Measurements from ENCODE around the gene TRERF1. TPM values are rescaled to one million over a fixed set of nuclear protein-coding genes. Genes with fewer than 3 reads are reported as not detected.

Gene TRERF1
- total RNA-seq, 1 experiment from 2014 or later, result 13.9 TPM

DNA sequence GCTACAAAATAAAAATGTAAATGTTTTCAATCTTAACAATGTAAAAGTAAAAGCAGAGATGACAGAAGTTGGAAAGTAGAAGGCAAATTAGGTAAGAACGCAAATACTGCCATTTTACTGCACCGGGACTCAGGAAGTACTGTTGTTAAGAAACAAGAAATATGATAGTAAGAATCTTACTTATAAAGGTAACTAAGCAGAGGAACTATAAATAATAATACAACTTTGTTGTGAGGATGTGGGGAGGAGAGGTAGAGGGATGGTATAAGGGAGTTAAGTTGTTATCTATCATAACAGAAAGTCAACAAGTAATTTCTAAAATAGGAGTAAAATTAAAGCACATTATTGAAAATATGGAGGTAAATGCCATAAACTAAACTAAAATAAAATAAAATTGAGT, 129.8 kb downstream of the TRERF1 start:
- H3K9ac ChIP-seq (ENCODE audit: low read length), result no peak overlapping the region
- H3K36me3 ChIP-seq (ENCODE audit: low read depth, low read length), result no peaks in the 10 kb centered on the region
- intact Hi-C loops (cut with micrococcal nuclease), result no loop called here
- TF ChIP-seq EZH2phosphoT487 (IDR thresholded peaks at IDR 0.05; ENCODE audit: borderline replicate concordance, low read length) (no peak), EZH2 (IDR thresholded peaks at IDR 0.05; ENCODE audit: low read length, unreplicated experiment) (no peak)
- TF ChIP-seq, protein P1, sequence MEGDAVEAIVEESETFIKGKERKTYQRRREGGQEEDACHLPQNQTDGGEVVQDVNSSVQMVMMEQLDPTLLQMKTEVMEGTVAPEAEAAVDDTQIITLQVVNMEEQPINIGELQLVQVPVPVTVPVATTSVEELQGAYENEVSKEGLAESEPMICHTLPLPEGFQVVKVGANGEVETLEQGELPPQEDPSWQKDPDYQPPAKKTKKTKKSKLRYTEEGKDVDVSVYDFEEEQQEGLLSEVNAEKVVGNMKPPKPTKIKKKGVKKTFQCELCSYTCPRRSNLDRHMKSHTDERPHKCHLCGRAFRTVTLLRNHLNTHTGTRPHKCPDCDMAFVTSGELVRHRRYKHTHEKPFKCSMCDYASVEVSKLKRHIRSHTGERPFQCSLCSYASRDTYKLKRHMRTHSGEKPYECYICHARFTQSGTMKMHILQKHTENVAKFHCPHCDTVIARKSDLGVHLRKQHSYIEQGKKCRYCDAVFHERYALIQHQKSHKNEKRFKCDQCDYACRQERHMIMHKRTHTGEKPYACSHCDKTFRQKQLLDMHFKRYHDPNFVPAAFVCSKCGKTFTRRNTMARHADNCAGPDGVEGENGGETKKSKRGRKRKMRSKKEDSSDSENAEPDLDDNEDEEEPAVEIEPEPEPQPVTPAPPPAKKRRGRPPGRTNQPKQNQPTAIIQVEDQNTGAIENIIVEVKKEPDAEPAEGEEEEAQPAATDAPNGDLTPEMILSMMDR (conservative IDR thresholded peaks at IDR 0.05; ENCODE audit: low read depth, low read length), result no peak
- ATAC-seq (no peak), DNase-seq (no peak)
- H3K27me3 ChIP-seq (ENCODE audit: low read length), result no peaks in the 10 kb centered on the region
- no peak overlapping the region for H3K4me3 ChIP-seq (ENCODE audit: low read length)
- peaks cover 4% of the 10 kb centered on the region for H3F3A ChIP-seq (ENCODE audit: low read length, unreplicated experiment)
- peaks cover 56% of the 10 kb centered on the region for H3K4me1 ChIP-seq (ENCODE audit: insufficient read depth, low read length)
- no peak overlapping the region for H3K4me2 ChIP-seq (ENCODE audit: low read length)
- peak overlapping the region; percentile 7; the same call in 1 of the 2 replicates for H3K27ac ChIP-seq (ENCODE audit: low read length)
- no TSS peak for BruUV-seq (replicated peaks)
- CTCF ChIA-PET, result no interaction called here
- POLR2A ChIA-PET (ENCODE audit: unreplicated experiment), result no interaction called here
- H4K20me1 ChIP-seq (ENCODE audit: low read length), result no peaks in the 10 kb centered on the region
- H3K9me3 ChIP-seq (ENCODE audit: low read length), result no peaks in the 10 kb centered on the region
- no peak overlapping the region for H2AFZ ChIP-seq (ENCODE audit: low read length)
- no peaks in the 10 kb centered on the region for H3K9me2 ChIP-seq (replicated peaks; ENCODE audit: low read length)
- peaks cover 75% of the 10 kb centered on the region for H3K79me2 ChIP-seq (ENCODE audit: low read length)

DNA sequence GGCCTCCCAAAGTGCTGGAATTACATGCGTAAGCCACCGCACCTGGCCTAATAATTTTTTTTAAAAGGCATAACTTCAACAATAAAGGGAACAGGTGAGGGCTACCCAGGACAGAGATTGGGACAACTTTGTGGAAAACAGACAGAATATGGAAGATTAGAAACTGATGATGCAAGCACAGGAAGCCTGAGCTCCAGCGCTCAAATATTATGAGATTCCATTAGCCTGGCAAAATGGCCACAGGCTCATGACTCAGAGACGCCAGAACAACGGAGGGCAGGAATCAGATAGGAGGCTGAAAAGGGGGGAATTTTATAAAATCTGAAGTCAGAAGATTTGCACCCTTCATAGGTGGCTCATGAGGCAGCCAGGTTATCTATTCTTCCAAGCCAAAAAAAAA, 131.0 kb downstream of the TRERF1 start:
- BruUV-seq (replicated peaks), result no TSS peak
- Histone ChIP-seq H3F3A (ENCODE audit: low read length, unreplicated experiment) (peaks cover 10% of the 10 kb centered on the region), H3K9me3 (ENCODE audit: low read length) (no peaks in the 10 kb centered on the region), H3K4me2 (ENCODE audit: low read length) (no peak overlapping the region), H3K9me2 (replicated peaks; ENCODE audit: low read length) (no peaks in the 10 kb centered on the region), H4K20me1 (ENCODE audit: low read length) (no peaks in the 10 kb centered on the region), H3K27ac (ENCODE audit: low read length) (no peak overlapping the region), H3K79me2 (ENCODE audit: low read length) (peaks cover 70% of the 10 kb centered on the region), H3K9ac (ENCODE audit: low read length) (no peak overlapping the region), H3K36me3 (ENCODE audit: low read depth, low read length) (no peaks in the 10 kb centered on the region), H3K27me3 (ENCODE audit: low read length) (no peaks in the 10 kb centered on the region), H3K4me3 (ENCODE audit: low read length) (no peak overlapping the region), H2AFZ (ENCODE audit: low read length) (no peak overlapping the region), H3K4me1 (ENCODE audit: insufficient read depth, low read length) (peaks cover 55% of the 10 kb centered on the region)
- POLR2A ChIA-PET (ENCODE audit: unreplicated experiment), result no interaction called here
- ATAC-seq, result no peak
- CTCF ChIA-PET, result no interaction called here
- intact Hi-C loops (cut with micrococcal nuclease), result no loop called here
- no peak for DNase-seq
- TF ChIP-seq EZH2phosphoT487 (IDR thresholded peaks at IDR 0.05; ENCODE audit: borderline replicate concordance, low read length), result no peak
- no peak for TF ChIP-seq EZH2 (IDR thresholded peaks at IDR 0.05; ENCODE audit: low read length, unreplicated experiment)
- TF ChIP-seq, protein P1 (conservative IDR thresholded peaks at IDR 0.05; ENCODE audit: low read depth, low read length), result no peak

DNA sequence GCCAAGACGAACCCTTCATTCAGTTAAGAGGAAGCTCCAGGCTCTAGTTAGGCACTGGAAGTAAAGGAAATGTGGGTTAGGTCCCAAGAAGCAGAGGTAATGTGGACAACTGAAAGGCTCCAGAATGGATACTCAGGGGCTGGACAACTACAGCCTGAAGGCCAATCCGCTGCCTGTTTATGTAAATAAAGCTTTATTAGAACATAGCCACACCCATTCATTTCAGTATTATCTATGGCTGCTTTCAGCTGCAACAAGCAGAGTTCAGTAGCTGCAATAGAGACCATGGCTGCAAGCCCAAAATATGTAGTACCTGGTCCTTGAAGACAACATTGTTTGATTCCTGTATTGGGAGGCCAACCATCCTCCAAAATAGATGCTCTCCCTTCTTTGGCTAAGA, 133.2 kb downstream of the TRERF1 start:
- no TSS peak for BruUV-seq (replicated peaks)
- POLR2A ChIA-PET (ENCODE audit: unreplicated experiment), result no interaction called here
- no peaks in the 10 kb centered on the region for H3K27me3 ChIP-seq (ENCODE audit: low read length)

More for the DNA sequence above, 133.2 kb downstream of the TRERF1 start:
- Histone ChIP-seq H3K27ac (ENCODE audit: low read length) (no peak overlapping the region), H3K4me2 (ENCODE audit: low read length) (no peak overlapping the region), H4K20me1 (ENCODE audit: low read length) (no peaks in the 10 kb centered on the region), H2AFZ (ENCODE audit: low read length) (no peak overlapping the region), H3K9me3 (ENCODE audit: low read length) (no peaks in the 10 kb centered on the region), H3K9me2 (replicated peaks; ENCODE audit: low read length) (no peaks in the 10 kb centered on the region), H3K9ac (ENCODE audit: low read length) (no peak overlapping the region), H3F3A (ENCODE audit: low read length, unreplicated experiment) (peaks cover 15% of the 10 kb centered on the region), H3K4me3 (ENCODE audit: low read length) (no peak overlapping the region), H3K36me3 (ENCODE audit: low read depth, low read length) (0 out of 2 replicates have a peak, but pooled peaks cover 3% of the 10 kb centered on the region), H3K79me2 (ENCODE audit: low read length) (peaks cover 67% of the 10 kb centered on the region), H3K4me1 (ENCODE audit: insufficient read depth, low read length) (peaks cover 60% of the 10 kb centered on the region)
- CTCF ChIA-PET, result no interaction called here
- intact Hi-C loops (cut with micrococcal nuclease), result no loop called here
- DNase-seq (no peak), ATAC-seq (no peak)
- TF ChIP-seq EZH2 (IDR thresholded peaks at IDR 0.05; ENCODE audit: low read length, unreplicated experiment) (no peak), EZH2phosphoT487 (IDR thresholded peaks at IDR 0.05; ENCODE audit: borderline replicate concordance, low read length) (no peak)
- TF ChIP-seq, protein P1 (conservative IDR thresholded peaks at IDR 0.05; ENCODE audit: low read depth, low read length), result no peak
